ENCODE data around the gene GABRB1. TPM values are rescaled to one million over a fixed set of nuclear protein-coding genes. Genes with fewer than 3 reads are reported as not detected.

Gene GABRB1
- not detected in 2 replicates for total RNA-seq

DNA sequence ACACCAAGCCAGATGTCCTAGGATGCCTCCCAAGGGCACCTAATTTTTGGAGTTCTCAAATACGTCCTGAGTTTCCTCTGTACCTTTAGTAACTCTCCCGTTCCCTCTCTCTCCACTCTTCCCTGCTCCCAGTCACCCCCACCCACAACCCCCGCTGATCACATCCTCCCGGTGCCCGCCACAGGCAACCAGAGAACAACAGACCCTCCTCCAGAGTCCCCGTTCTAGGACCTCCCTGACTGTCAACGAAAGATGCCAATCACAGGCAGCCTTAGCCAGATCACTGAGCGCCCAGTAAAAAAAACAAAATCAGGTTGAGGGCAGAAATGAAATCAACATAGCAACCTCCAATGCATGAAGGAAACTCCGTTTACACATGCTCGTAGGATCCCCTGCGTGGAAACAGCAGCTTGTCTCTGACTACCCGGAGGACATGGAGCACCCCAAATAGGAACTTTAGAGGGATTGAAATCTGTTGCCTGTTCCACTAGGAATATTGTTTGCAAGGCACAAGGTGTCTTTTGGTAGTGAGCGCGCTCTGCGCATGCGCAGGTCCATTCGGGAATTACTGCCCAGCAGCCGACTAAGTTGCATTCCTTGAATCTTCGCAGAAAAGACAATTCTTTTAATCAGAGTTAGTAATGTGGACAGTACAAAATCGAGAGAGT lies at the start of gene GABRB1:
GABRB1 (plus strand) TSS at position 557 of the 668 bp plus-strand sequence.

GRCh38 chr4:46993075-46994006 lies 38.0 kb upstream of the GABRB1 start, which contains the start of gene GABRA4:
GABRA4 (minus strand) TSS chr4:46993581; CDS start chr4:46993424, 157 bp downstream.

DNA sequence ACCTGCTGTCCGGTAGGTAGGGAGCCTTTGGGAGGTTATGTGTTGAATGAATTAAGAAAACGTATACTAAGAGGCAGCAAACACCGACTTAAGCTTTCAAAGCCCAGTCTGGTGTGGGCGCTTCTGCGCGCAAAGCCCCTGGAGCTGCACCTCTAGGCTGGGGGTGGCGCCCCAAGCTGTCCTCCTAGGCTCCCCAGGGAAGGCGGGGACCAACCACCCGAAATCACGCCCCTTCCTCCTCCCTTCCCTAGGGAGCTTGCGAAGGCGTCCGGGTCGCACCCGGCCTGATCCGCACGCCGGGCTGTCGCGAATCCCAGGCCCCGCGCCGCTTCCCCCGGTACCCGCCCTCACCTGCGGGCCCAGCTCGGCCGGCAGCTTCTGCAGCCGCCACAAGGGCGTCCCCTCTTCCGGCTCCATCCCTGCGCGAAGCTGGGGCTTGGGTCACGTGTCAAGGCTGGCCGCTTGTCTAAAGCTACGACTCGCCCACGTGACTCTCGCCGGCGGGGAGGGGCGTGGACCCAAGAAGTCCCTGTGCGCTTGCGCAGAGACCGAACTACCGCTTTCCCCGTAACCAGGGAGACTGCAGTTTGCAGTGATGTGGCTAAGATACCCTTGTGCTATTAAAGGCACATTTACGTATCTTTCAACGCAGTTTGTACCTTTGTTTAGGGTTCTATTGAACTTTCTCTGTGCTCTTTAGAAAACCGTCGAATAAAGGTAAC lies 432.0 kb downstream of the GABRB1 start, which contains the start of gene COMMD8:
COMMD8 (minus strand) TSS at position 468 of the 722 bp plus-strand sequence; CDS start at position 417, 51 bp downstream.

Other genes starting within 250 kb of the GABRB1 start
- not detected in 2 replicates for gene COX7B2, start 122.3 kb upstream of the GABRB1 start, total RNA-seq
- gene GABRA4, start 38.0 kb upstream of the GABRB1 start, total RNA-seq = not detected in 2 replicates

Data from dermis lymphatic vessel endothelial cell (primary cell).